Central memory CD4-positive, alpha-beta T cell (primary cell): ENCODE results near the gene ENTREP1.
"Not testable (repeated sequence)": the region's sequence is repeated elsewhere in the genome, so short reads cannot be mapped to it uniquely, and the experiment has no call there.

ENCODE experiments used
- DNase-seq: peaks from one replicate; pipeline ENCODE4 v3.0.0; 2022
- total RNA-seq, 3 experiments: gene quantifications; one replicate each; lab custom pipeline; 2026; lab: John Stamatoyannopoulos, UW

Gene ENTREP1
- 0 to 0.04 (median 0) reads per million in 3 experiments for total RNA-seq

GRCh38 chr9:69324549-69325401 lies at the start of gene ENTREP1:
ENTREP1 (plus strand) TSS chr9:69325215; CDS start chr9:69325310, 95 bp downstream.
- DNase-seq: no peak

- no peak for DNase-seq
Observed at GRCh38 chr9:69276775-69277174, 48.2 kb upstream of the ENTREP1 start.

GRCh38 chr9:69279084-69279731 lies 45.8 kb upstream of the ENTREP1 start:
- DNase-seq: no peak

GRCh38 chr9:69279733-69280132 lies 45.3 kb upstream of the ENTREP1 start:
- no peak for DNase-seq

- DNase-seq: no peak
Observed at GRCh38 chr9:69283003-69283402, 42.0 kb upstream of the ENTREP1 start.

GRCh38 chr9:69292078-69292477 lies 32.9 kb upstream of the ENTREP1 start:
- no peak for DNase-seq

- no peak for DNase-seq
Observed at GRCh38 chr9:69293156-69293555, 31.9 kb upstream of the ENTREP1 start.

GRCh38 chr9:69295872-69296552 lies 29.0 kb upstream of the ENTREP1 start:
- DNase-seq: no peak

GRCh38 chr9:69297300-69297980 lies 27.6 kb upstream of the ENTREP1 start:
- no peak for DNase-seq

GRCh38 chr9:69299315-69299714 lies 25.7 kb upstream of the ENTREP1 start:
- no peak for DNase-seq

GRCh38 chr9:69299826-69300225 lies 25.2 kb upstream of the ENTREP1 start:
- no peak for DNase-seq

- no peak for DNase-seq
Observed at GRCh38 chr9:69303331-69303730, 21.7 kb upstream of the ENTREP1 start.

- not testable (repeated sequence) for DNase-seq
Observed at GRCh38 chr9:69306895-69307445, 18.0 kb upstream of the ENTREP1 start.

- no peak for DNase-seq
Observed at GRCh38 chr9:69307446-69308205, 17.4 kb upstream of the ENTREP1 start.

GRCh38 chr9:69308206-69308931 lies 16.6 kb upstream of the ENTREP1 start:
- DNase-seq: no peak

GRCh38 chr9:69313175-69313574 lies 11.8 kb upstream of the ENTREP1 start:
- DNase-seq: no peak

GRCh38 chr9:69314547-69314946 lies 10.5 kb upstream of the ENTREP1 start:
- DNase-seq: no peak

GRCh38 chr9:69317081-69317480 lies 7.9 kb upstream of the ENTREP1 start:
- no peak for DNase-seq

- DNase-seq: no peak
Observed at GRCh38 chr9:69317894-69318293, 7.1 kb upstream of the ENTREP1 start.

GRCh38 chr9:69319324-69320025 lies 5.5 kb upstream of the ENTREP1 start:
- no peak for DNase-seq
